Epithelial cell of esophagus (primary cell): ENCODE results near the gene TPRA1.

ENCODE experiments used
- DNase-seq: peaks from one replicate; pipeline ENCODE4 v3.0.0; 2010; ENCODE audit warnings: low read depth
- H3K4me3 ChIP-seq: 2 replicates; pipeline ENCODE4 v1.5.1; 2011; ENCODE audit warnings: mild to moderate bottlenecking, low read length, control low read depth
- TF ChIP-seq, protein P1 (sequence below): IDR thresholded peaks from 2 replicates; pipeline ENCODE4 v1.5.1; 2011; ENCODE audit warnings: low read depth, mild to moderate bottlenecking, low read length, control low read depth, inconsistent platforms; ENCODE audit not compliant: insufficient read depth; ENCODE audit errors: missing control alignments

TPRA1 gene

DNA sequence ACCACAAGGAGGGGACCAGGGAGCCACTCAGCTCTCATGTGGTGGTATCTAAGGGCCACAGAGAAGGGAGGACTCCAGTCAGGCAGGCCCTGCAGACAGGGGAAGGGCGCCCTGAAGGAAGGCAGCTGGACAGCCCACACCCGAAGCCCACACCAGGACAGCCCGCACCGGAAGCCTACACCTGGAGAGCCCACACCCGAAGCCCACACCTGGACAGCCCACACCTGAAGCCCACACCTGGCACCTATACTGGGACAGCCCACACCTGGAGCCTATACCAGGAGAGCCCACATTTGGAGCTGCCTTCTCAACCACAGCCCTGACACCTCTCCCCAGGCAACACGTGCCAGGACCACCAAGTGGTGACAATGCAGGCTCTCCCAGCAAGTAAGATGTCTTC is 11.7 kb downstream of the TPRA1 start:
- no peak overlapping the region for H3K4me3 ChIP-seq
- TF ChIP-seq, protein P1, sequence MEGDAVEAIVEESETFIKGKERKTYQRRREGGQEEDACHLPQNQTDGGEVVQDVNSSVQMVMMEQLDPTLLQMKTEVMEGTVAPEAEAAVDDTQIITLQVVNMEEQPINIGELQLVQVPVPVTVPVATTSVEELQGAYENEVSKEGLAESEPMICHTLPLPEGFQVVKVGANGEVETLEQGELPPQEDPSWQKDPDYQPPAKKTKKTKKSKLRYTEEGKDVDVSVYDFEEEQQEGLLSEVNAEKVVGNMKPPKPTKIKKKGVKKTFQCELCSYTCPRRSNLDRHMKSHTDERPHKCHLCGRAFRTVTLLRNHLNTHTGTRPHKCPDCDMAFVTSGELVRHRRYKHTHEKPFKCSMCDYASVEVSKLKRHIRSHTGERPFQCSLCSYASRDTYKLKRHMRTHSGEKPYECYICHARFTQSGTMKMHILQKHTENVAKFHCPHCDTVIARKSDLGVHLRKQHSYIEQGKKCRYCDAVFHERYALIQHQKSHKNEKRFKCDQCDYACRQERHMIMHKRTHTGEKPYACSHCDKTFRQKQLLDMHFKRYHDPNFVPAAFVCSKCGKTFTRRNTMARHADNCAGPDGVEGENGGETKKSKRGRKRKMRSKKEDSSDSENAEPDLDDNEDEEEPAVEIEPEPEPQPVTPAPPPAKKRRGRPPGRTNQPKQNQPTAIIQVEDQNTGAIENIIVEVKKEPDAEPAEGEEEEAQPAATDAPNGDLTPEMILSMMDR: no peak
- no peak for DNase-seq

DNA sequence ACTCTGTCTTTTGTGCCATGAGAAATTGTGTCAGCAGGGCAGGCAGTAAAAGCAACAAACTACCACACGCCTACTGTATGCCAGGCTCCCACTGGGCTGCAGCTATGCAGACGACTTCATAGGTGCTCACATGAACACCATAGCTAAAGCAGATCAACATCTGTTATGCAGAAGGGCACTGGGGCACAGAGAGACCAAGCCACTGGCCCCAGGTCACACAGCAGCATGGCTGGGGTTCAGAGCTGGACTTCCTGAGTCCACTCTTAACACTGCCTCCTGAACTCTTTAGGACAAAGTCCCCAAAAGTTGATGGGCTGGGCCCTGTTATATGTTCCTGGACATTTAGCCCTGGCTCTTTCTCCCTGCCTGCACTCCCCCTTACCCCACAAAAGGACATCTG is 12.4 kb downstream of the TPRA1 start:
- TF ChIP-seq, protein P1: no peak
- H3K4me3 ChIP-seq: no peak overlapping the region
- DNase-seq: no peak

DNA sequence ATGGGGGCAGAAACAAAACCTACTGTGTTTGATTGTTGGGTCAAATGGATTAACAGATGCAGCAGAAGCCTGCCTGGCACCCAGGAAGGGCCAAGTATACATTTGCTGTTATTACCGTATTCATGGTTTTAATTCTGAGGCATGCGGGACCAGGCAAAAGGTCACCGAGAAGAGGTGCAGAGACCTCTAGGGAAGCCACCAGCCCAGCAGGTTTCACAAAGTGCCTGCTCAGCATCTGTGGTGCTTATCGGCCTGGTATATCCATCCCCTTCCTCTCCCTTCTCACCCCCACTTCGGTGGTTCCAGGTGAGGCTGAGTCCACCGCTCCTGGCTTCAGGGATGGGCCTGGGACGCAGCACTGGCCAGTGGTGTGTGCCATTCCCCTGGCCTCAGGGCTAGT is 13.1 kb downstream of the TPRA1 start:
- TF ChIP-seq, protein P1: no peak
- no peak overlapping the region for H3K4me3 ChIP-seq
- no peak for DNase-seq

DNA sequence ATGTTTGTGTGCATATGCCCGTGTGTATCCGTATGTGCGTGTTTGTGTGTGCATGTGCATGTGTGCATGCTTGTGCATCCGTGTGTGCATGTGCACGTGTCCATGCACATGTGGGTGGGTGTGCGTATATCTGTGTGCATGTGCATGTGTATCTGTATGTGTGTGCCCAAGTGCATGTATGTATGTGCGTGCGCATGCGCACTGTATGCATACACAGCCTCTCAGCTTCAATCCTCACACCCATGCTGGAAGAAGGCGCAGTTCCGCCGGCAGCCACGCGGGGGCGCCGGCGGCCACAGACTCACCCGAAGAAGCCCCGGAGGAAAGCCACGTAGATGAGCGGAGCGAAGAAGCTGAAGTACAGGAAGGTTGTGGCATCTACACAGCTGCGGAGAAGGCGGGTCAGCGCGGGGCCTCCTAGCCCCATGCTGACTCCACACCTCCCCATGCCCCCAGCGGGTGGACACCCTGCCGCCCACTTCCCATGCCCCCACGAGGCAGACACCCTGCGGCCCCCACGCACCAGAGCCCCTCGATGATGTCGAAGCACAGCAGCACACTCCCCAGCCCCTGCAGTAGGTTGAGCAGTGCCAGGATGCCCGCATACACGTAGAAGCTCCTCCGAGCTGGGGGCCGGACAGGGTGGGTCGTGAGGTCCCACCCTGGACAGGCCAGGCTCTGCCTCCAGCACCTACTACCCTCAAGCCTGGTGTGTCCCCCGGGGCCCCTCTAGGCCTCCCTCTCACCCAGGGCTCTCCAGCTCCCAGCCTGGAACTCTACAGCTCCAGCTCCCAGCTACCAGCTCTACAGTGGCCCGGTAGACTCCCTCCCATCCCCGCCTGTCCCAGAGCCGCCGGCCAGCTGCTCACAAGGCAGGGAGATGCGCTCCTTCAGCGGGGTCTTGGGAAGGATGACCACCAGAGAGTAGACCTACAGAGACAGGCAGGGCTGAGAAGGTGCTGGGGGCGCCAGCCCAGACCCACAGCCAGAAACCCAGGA is 15.4 kb downstream of the TPRA1 start:
- TF ChIP-seq, protein P1: peak; percentile 100
- DNase-seq: peak; percentile 89
- H3K4me3 ChIP-seq: no peak overlapping the region

DNA sequence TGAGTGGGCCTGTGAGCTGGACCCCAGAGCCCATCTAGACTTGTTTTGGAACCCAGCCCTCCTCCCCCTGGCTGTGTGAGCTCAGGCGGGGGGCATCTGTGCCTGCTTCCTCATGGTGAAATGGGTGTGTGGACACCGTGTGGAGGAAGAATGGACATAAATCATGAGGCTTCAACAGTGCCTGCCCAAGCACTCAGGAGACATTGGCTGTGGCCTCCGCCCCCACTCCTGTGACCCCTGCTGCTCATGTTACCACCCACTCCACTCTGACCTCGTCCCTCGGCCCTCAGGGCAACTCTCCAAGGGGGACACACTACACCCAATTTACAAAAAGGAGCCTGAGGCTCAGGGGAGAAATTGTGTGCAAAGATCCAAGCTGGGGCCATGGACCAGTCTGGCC is 16.6 kb downstream of the TPRA1 start:
- DNase-seq: no peak
- TF ChIP-seq, protein P1: no peak
- H3K4me3 ChIP-seq: no peak overlapping the region

DNA sequence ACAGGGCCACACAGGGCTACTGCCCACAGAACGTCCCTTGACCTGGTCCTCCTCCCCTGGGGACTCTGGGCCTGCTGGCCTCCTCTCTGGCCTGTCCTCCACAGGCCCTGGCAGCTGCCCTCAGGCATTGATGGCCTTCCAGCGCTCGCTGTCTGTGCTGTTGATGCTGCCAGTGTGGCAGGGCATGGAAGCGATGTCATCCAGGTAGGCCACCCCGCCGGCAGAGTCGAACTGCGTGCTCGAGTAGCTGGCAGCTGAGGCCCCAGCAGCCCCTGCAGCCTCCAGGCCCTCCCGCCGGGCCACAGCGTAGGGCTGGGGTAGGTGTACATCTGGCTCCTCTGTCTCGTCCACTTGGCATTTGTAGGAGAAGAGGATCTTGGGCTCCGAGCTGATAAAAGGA is 17.1 kb downstream of the TPRA1 start:
- no peak for DNase-seq
- H3K4me3 ChIP-seq: no peak overlapping the region
- TF ChIP-seq, protein P1: no peak
